ENCODE results near the gene ATRNL1.
A peak's percentile ranks its signal among the peaks of the same experiment; 100 is the strongest.

The ATRNL1 gene

GRCh38 chr10:115706488-115707076 lies 613.4 kb downstream of the ATRNL1 start:
- H3K36me3 ChIP-seq (ENCODE audit: control insufficient read depth, low read length) = no peaks in the 10 kb centered on the region
- H3K9me2 ChIP-seq (replicated peaks; ENCODE audit: control insufficient read depth, low read length) = no peaks in the 10 kb centered on the region

GRCh38 chr10:115710136-115710535 lies 617.0 kb downstream of the ATRNL1 start:
- Histone ChIP-seq H3K79me2 (ENCODE audit: control insufficient read depth, low read length) (no peaks in the 10 kb centered on the region), H3K9me3 (ENCODE audit: control insufficient read depth, insufficient read depth, low read length) (no peaks in the 10 kb centered on the region), H3K36me3 (ENCODE audit: control insufficient read depth, low read length) (no peaks in the 10 kb centered on the region), H3K27me3 (ENCODE audit: control insufficient read depth, low read length) (no peaks in the 10 kb centered on the region), H3K27ac (ENCODE audit: low read depth, low read length) (no peak overlapping the region), H4K20me1 (ENCODE audit: control insufficient read depth, insufficient read depth, low read depth, low read length) (no peaks in the 10 kb centered on the region), H3K4me2 (ENCODE audit: low read length) (no peak overlapping the region), H3K4me3 (ENCODE audit: low read length) (no peak overlapping the region), H3K4me1 (ENCODE audit: control insufficient read depth, low read length) (no peaks in the 10 kb centered on the region), H3K9me2 (replicated peaks; ENCODE audit: control insufficient read depth, low read length) (no peaks in the 10 kb centered on the region), H3F3A (ENCODE audit: control insufficient read depth, insufficient read depth) (no peaks in the 10 kb centered on the region)
- no peak for TF ChIP-seq EZH2phosphoT487 (IDR thresholded peaks at IDR 0.05; ENCODE audit: borderline replicate concordance, low read length)
- TF ChIP-seq CTCF (IDR thresholded peaks at IDR 0.05; ENCODE audit: low read depth, low read length, poor library complexity, severe bottlenecking) = no peak

More at GRCh38 chr10:115706488-115707076, 613.4 kb downstream of the ATRNL1 start:
- no peaks in the 10 kb centered on the region for H3K27me3 ChIP-seq (ENCODE audit: control insufficient read depth, low read length)
- H3K4me1 ChIP-seq (ENCODE audit: control insufficient read depth, low read length) = no peaks in the 10 kb centered on the region
- H3K4me3 ChIP-seq (ENCODE audit: low read length) = no peak overlapping the region
- H3K27ac ChIP-seq (ENCODE audit: low read depth, low read length) = no peak overlapping the region
- no peaks in the 10 kb centered on the region for H3K79me2 ChIP-seq (ENCODE audit: control insufficient read depth, low read length)
- no peaks in the 10 kb centered on the region for H3K9me3 ChIP-seq (ENCODE audit: control insufficient read depth, insufficient read depth, low read length)
- H4K20me1 ChIP-seq (ENCODE audit: control insufficient read depth, insufficient read depth, low read depth, low read length) = no peaks in the 10 kb centered on the region
- TF ChIP-seq EZH2phosphoT487 (IDR thresholded peaks at IDR 0.05; ENCODE audit: borderline replicate concordance, low read length) (no peak), CTCF (IDR thresholded peaks at IDR 0.05; ENCODE audit: low read depth, low read length, poor library complexity, severe bottlenecking) (peak; percentile 57)
- no peak overlapping the region for H3K4me2 ChIP-seq (ENCODE audit: low read length)
- no peaks in the 10 kb centered on the region for H3F3A ChIP-seq (ENCODE audit: control insufficient read depth, insufficient read depth)

- TF ChIP-seq CTCF (IDR thresholded peaks at IDR 0.05; ENCODE audit: low read depth, low read length, poor library complexity, severe bottlenecking) = no peak
- TF ChIP-seq EZH2phosphoT487 (IDR thresholded peaks at IDR 0.05; ENCODE audit: borderline replicate concordance, low read length) = no peak
- Histone ChIP-seq H3K27me3 (ENCODE audit: control insufficient read depth, low read length) (no peaks in the 10 kb centered on the region), H3K27ac (ENCODE audit: low read depth, low read length) (no peak overlapping the region), H4K20me1 (ENCODE audit: control insufficient read depth, insufficient read depth, low read depth, low read length) (no peaks in the 10 kb centered on the region), H3K9me3 (ENCODE audit: control insufficient read depth, insufficient read depth, low read length) (no peaks in the 10 kb centered on the region), H3K4me1 (ENCODE audit: control insufficient read depth, low read length) (no peaks in the 10 kb centered on the region), H3K4me2 (ENCODE audit: low read length) (no peak overlapping the region), H3K36me3 (ENCODE audit: control insufficient read depth, low read length) (no peaks in the 10 kb centered on the region), H3F3A (ENCODE audit: control insufficient read depth, insufficient read depth) (no peaks in the 10 kb centered on the region), H3K79me2 (ENCODE audit: control insufficient read depth, low read length) (no peaks in the 10 kb centered on the region), H3K9me2 (replicated peaks; ENCODE audit: control insufficient read depth, low read length) (no peaks in the 10 kb centered on the region), H3K4me3 (ENCODE audit: low read length) (no peak overlapping the region)
Measured at GRCh38 chr10:115711306-115711705, 618.1 kb downstream of the ATRNL1 start.

Measured in DOHH2 (cell line).